GM12878 (cell line): ENCODE data around the gene EOLA1. TPM values are rescaled to one million over a fixed set of nuclear protein-coding genes. Genes with fewer than 3 reads are reported as not detected.

Experiments
- ATAC-seq: fragments of 200-7000 bp; cut with Tn5 transposase; 3 replicates; pipeline ENCODE4 v1.9.1; 2020; ENCODE audit warnings: mild to moderate bottlenecking, moderate library complexity
- BruUV-seq: library from RNA; stranded (reverse); fragments of 400-500 nt; replicated peaks from 2 replicates; lab custom pipeline; 2021; lab: Mats Ljungman, UMichigan
- CTCF ChIA-PET: fragments of 300-600 bp; sonication (Branson Sonifier 250); formaldehyde crosslinking; extraction: SDS; loops from one replicate; lab custom pipeline; 2021; ENCODE audit warnings: inconsistent platforms; lab: Yijun Ruan, JAX
- POLR2A ChIA-PET: fragments of 350-600 bp; formaldehyde crosslinking; extraction: SDS; loops from one replicate; lab custom pipeline; 2021; ENCODE audit warnings: inconsistent platforms; lab: Charles Lee
- RAD21 ChIA-PET: fragments of 300-600 bp; sonication (Branson Sonifier 250); formaldehyde crosslinking; loops from one replicate; lab custom pipeline; 2023; ENCODE audit warnings: antibody characterized with exemption; ENCODE audit not compliant: unreplicated experiment; lab: Charles Lee
- SMC1A ChIA-PET: fragments of 300-600 bp; sonication (Branson Sonifier 250); formaldehyde crosslinking; loops from one replicate; lab custom pipeline; 2023; ENCODE audit not compliant: unreplicated experiment, uncharacterized antibody; lab: Charles Lee
- DNase-seq: peaks from one replicate; pipeline ENCODE4 v3.0.0-alpha.2; 2011; ENCODE audit warnings: low read depth, low spot score
- FAIRE-seq: peaks from 3 replicates; lab custom pipeline; 2011; peaks lifted over from hg19 to GRCh38; lab: Jason Lieb, UNC
- H2AFZ ChIP-seq: 2 replicates; pipeline ENCODE4 v1.6.0; 2011; ENCODE audit warnings: low read depth, low read length, control low read depth; ENCODE audit not compliant: control insufficient read depth
- H3K27ac ChIP-seq: 2 replicates; pipeline ENCODE4 v1.5.1; 2011; ENCODE audit warnings: control low read depth; ENCODE audit not compliant: control insufficient read depth, insufficient read depth
- H3K27me3 ChIP-seq, 2 experiments: replicated peaks in 1 of 2; 2 replicates each; pipeline versions ENCODE4 v1.6.0 to v1.6.1; 2011; ENCODE audit warnings: low read length in 1 of 2; ENCODE audit not compliant: control insufficient read depth in 2 of 2, insufficient read depth in 2 of 2
- H3K36me3 ChIP-seq, 2 experiments: 2 replicates each; pipeline ENCODE4 v1.5.1; 2011; ENCODE audit warnings: low read length in 1 of 2; ENCODE audit not compliant: control insufficient read depth in 2 of 2, insufficient read depth in 2 of 2
- H3K4me1 ChIP-seq: 2 replicates; pipeline ENCODE4 v1.6.1; 2011; ENCODE audit warnings: mild to moderate bottlenecking, low read length, moderate library complexity, mixed read lengths; ENCODE audit not compliant: control insufficient read depth, insufficient read depth
- H3K4me2 ChIP-seq: 2 replicates; pipeline ENCODE4 v1.6.0; 2011; ENCODE audit warnings: control low read depth; ENCODE audit not compliant: control insufficient read depth, insufficient read depth
- H3K4me3 ChIP-seq: fragments of 200-600 bp; sonication (generic); 2 replicates; pipeline ENCODE4 v1.5.1; 2016
- H3K79me2 ChIP-seq: 2 replicates; pipeline ENCODE4 v1.6.0; 2011; ENCODE audit warnings: low read length; ENCODE audit not compliant: control insufficient read depth, insufficient read depth
- H3K9ac ChIP-seq: 2 replicates; pipeline ENCODE4 v1.8.0; 2011; ENCODE audit warnings: low read length, control low read depth, mixed read lengths; ENCODE audit not compliant: control insufficient read depth, insufficient read depth
- H3K9me3 ChIP-seq: replicated peaks from 3 replicates; pipeline ENCODE4 v1.5.1; 2011; ENCODE audit warnings: mild to moderate bottlenecking, low read length; ENCODE audit not compliant: control insufficient read depth, insufficient read depth
- H4K20me1 ChIP-seq: 2 replicates; pipeline ENCODE4 v1.6.0; 2011; ENCODE audit not compliant: control insufficient read depth, insufficient read depth
- BCL3 ChIP-seq: IDR thresholded peaks from 2 replicates; pipeline ENCODE4 v1.6.1; 2011; ENCODE audit warnings: borderline replicate concordance, low read depth, mild to moderate bottlenecking, moderate library complexity, low read length; ENCODE audit not compliant: insufficient read depth, poor library complexity, severe bottlenecking
- BRCA1 ChIP-seq: IDR thresholded peaks from 2 replicates; pipeline ENCODE4 v1.6.1; 2011; ENCODE audit warnings: low read depth, low read length, improper control_type of control experiment
- CBX5 ChIP-seq: sonication (generic); IDR thresholded peaks from 2 replicates; pipeline ENCODE4 v1.6.1; 2016; ENCODE audit warnings: low read depth, moderate library complexity, mild to moderate bottlenecking, inconsistent platforms
- FOXM1 ChIP-seq: IDR thresholded peaks from 2 replicates; pipeline ENCODE4 v1.6.1; 2012; ENCODE audit warnings: low read depth, mild to moderate bottlenecking, inconsistent platforms, low read length, moderate library complexity
- HDAC2 ChIP-seq: fragments of 200-600 bp; sonication (generic); IDR thresholded peaks from 2 replicates; pipeline ENCODE4 v1.6.1; 2017
- HDGF ChIP-seq: fragments of 450-650 bp; IDR thresholded peaks from 2 replicates; pipeline ENCODE4 v1.6.1; 2016; ENCODE audit warnings: antibody characterized with exemption
- NR2C2 ChIP-seq: IDR thresholded peaks from 2 replicates; pipeline ENCODE4 v1.6.1; 2011; ENCODE audit warnings: borderline replicate concordance, low read depth; ENCODE audit not compliant: control insufficient read depth, insufficient read length
- POLR2AphosphoS2 ChIP-seq: IDR thresholded peaks from 2 replicates; pipeline ENCODE4 v1.6.1; 2011; ENCODE audit warnings: low read depth, mild to moderate bottlenecking, low read length, improper control_type of control experiment, moderate library complexity
- RFX5 ChIP-seq: IDR thresholded peaks from 2 replicates; pipeline ENCODE4 v1.6.1; 2011; ENCODE audit warnings: low read depth, low read length, improper control_type of control experiment
- SIX5 ChIP-seq: IDR thresholded peaks from 2 replicates; pipeline ENCODE4 v1.6.1; 2011; ENCODE audit warnings: mild to moderate bottlenecking, low read depth, low read length, moderate library complexity; ENCODE audit not compliant: severe bottlenecking
- SPI1 ChIP-seq: IDR thresholded peaks from 2 replicates; pipeline ENCODE4 v1.6.1; 2011; ENCODE audit warnings: low read depth, mild to moderate bottlenecking, low read length, moderate library complexity, borderline replicate concordance; ENCODE audit not compliant: insufficient read depth
- TBL1XR1 ChIP-seq: IDR thresholded peaks from 2 replicates; pipeline ENCODE4 v1.6.1; 2012; ENCODE audit warnings: low read depth, low read length, improper control_type of control experiment
- TCF7 ChIP-seq: IDR thresholded peaks from 2 replicates; pipeline ENCODE4 v1.6.1; 2014; ENCODE audit warnings: antibody characterized with exemption, borderline replicate concordance
- ZNF24 ChIP-seq: fragments of 450-650 bp; IDR thresholded peaks from 2 replicates; pipeline ENCODE4 v1.6.1; 2017; ENCODE audit warnings: antibody characterized with exemption, mild to moderate bottlenecking
- whole genome bisulfite sequencing: methylation state at CpG from one replicate; pipeline ENCODE4 v1.1.6; 2016; ENCODE audit warnings: low lambda C conversion rate; ENCODE audit not compliant: insufficient replicate concordance, insufficient coverage; ENCODE audit errors: missing lambda C conversion rate; 5-methylcytosine and 5-hydroxymethylcytosine counted together
- in situ Hi-C: fragments of 300-500 bp; cut with MboI; formaldehyde crosslinking; loops from 9 replicates; pipeline ENCODE4 v1.14.3; 2018; ENCODE audit warnings: mixed read lengths
- intact Hi-C: fragments of 100-400 bp; cut with micrococcal nuclease; formaldehyde crosslinking; loops from one replicate; pipeline ENCODE4 v1.14.2; 2022; ENCODE audit not compliant: unreplicated experiment
- polyA plus RNA-seq, 11 experiments: library from polyadenylated mRNA; depleted of rRNA in 4 of 11; unstranded in 6 of 11; stranded (reverse) in 5 of 11; fragments of >200 nt; fragmentation: Nextera tagmentation in 4 of 11; fragmentation: Illumina TruSeq in 1 of 11; extraction: Ambion mirVana in 4 of 11; extraction: Trizol in 1 of 11; gene quantifications; 1 replicate in 1 of 11; 2 replicates in 10 of 11; pipeline versions ENCODE4 v1.2.1 to v1.2.3, GENCODE V29; 2011 to 2016; ENCODE audit warnings: inconsistent platforms in 2 of 11, missing spikeins in 2 of 11, low read depth in 1 of 11
- total RNA-seq, 4 experiments: library from RNA; depleted of rRNA in 3 of 4; stranded (reverse); fragments of >200 nt in 3 of 4; fragmentation: Illumina TruSeq in 1 of 4; extraction: Trizol in 1 of 4; gene quantifications; 2 replicates each; pipeline versions ENCODE4 v1.2.1 to v1.2.3, GENCODE V29; 2013 to 2021

EOLA1 gene
- total and polyA plus RNA-seq, 10 of the 15 experiments (the other 5 are each of a cell fraction or from before 2014, with no cell fraction given): 9.2 to 42.3 (median 24.3) TPM

- Histone ChIP-seq H3K79me2 (no peaks in the 10 kb centered on the region), H3K27me3 (no peaks in the 10 kb centered on the region), H3K4me2 (no peak overlapping the region), H2AFZ (no peak overlapping the region)
- in situ Hi-C loops: no loop called here
- 77% methylated on average over 7 of the region's 7 CpGs for WGBS
- DNase-seq: no peak
- ChIA-PET CTCF (interaction anchor here (0.9 to 1.0 kb wide), 2 partner anchors 60 to 266 kb away, joined by 3 read pairs; no protein-coding TSS in a partner anchor), POLR2A (no interaction called here)
- no peak for TF ChIP-seq POLR2AphosphoS2
- TF ChIP-seq HDGF: no peak
- TF ChIP-seq BCL3: no peak
- TF ChIP-seq SIX5: no peak
- TF ChIP-seq HDAC2: no peak
- TF ChIP-seq TCF7: no peak
- TF ChIP-seq FOXM1: no peak
- TF ChIP-seq NR2C2: no peak
- TF ChIP-seq CBX5: no peak
- no peak for TF ChIP-seq RFX5
- no peak for TF ChIP-seq ZNF24
- TF ChIP-seq SPI1: no peak
- no peak for TF ChIP-seq TBL1XR1
- no peak for TF ChIP-seq BRCA1
- TF ChIP-seq, all 136 proteins: peak for 0
- ATAC-seq (no peak), FAIRE-seq (no peak)
- ChIA-PET SMC1A (interaction anchor here (1.4 kb wide), 1 partner anchor 49 kb away, joined by 3 read pairs; no protein-coding TSS in a partner anchor), RAD21 (interaction anchor here (1.0 kb wide), 1 partner anchor 33 kb away, joined by 3 read pairs; no protein-coding TSS in a partner anchor)
- H4K20me1 ChIP-seq: no peaks in the 10 kb centered on the region
- BruUV-seq: no TSS peak
- intact Hi-C loops: no loop called here
- no peak overlapping the region for H3K9ac ChIP-seq
- no peaks in the 10 kb centered on the region for H3K4me1 ChIP-seq
- H3K36me3 ChIP-seq: no peaks in the 10 kb centered on the region
- no peaks in the 10 kb centered on the region for H3K9me3 ChIP-seq
- no peak overlapping the region for H3K27ac ChIP-seq
- H3K4me3 ChIP-seq: no peak overlapping the region
Observed at GRCh38 chrX:149571770-149572169, 31.0 kb downstream of the EOLA1 start.
